Panc1 (cell line): ENCODE data around the gene NOTCH1.

Experiments
- POLR2AphosphoS5 ChIP-seq: IDR thresholded peaks from 2 replicates; pipeline ENCODE4 v1.6.1; 2012; ENCODE audit warnings: mild to moderate bottlenecking, low read depth, low read length, moderate library complexity
- SIN3A ChIP-seq: IDR thresholded peaks from 2 replicates; pipeline ENCODE4 v1.6.1; 2012; ENCODE audit warnings: low read depth, mild to moderate bottlenecking, low read length, moderate library complexity, borderline replicate concordance; ENCODE audit not compliant: insufficient read depth
- TF ChIP-seq, protein P1 (sequence below): fragments of 450-650 bp; IDR thresholded peaks from 2 replicates; pipeline ENCODE4 v1.5.1; 2017; ENCODE audit warnings: mild to moderate bottlenecking

DNA sequence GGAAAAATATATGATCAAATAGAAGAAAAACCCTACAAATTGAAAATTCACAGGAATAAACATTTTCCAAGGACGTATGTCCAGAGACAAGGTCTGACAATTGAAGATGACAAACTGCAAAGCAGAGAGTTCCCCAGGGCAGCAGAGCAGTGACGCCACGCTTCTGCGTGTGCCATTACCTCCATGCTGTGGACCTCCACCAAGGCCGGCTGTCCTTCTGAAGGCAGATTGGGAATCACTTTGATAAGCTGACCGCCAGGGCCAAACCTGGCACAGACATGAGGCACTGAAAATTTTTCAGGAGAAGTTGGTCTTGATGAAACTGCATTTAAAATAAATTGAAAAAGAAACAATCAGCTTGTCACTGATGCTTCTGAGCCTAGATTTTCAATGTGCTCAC, 81.6 kb downstream of the NOTCH1 start:
- no peak for TF ChIP-seq POLR2AphosphoS5
- TF ChIP-seq, protein P1, sequence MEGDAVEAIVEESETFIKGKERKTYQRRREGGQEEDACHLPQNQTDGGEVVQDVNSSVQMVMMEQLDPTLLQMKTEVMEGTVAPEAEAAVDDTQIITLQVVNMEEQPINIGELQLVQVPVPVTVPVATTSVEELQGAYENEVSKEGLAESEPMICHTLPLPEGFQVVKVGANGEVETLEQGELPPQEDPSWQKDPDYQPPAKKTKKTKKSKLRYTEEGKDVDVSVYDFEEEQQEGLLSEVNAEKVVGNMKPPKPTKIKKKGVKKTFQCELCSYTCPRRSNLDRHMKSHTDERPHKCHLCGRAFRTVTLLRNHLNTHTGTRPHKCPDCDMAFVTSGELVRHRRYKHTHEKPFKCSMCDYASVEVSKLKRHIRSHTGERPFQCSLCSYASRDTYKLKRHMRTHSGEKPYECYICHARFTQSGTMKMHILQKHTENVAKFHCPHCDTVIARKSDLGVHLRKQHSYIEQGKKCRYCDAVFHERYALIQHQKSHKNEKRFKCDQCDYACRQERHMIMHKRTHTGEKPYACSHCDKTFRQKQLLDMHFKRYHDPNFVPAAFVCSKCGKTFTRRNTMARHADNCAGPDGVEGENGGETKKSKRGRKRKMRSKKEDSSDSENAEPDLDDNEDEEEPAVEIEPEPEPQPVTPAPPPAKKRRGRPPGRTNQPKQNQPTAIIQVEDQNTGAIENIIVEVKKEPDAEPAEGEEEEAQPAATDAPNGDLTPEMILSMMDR = no peak
- no peak for TF ChIP-seq SIN3A
